PC-9 (cell line): Measurements from ENCODE around the gene ANKRD11. TPM values are rescaled to one million over a fixed set of nuclear protein-coding genes. Genes with fewer than 3 reads are reported as not detected.

Experiments used
- BruUV-seq: library from RNA; stranded (reverse); fragments of 400-500 nt; replicated peaks from 2 replicates; lab custom pipeline; 2021; lab: Mats Ljungman, UMichigan
- CTCF ChIA-PET: fragments of 300-600 bp; sonication (Branson Sonifier 250); formaldehyde crosslinking; loops from one replicate; lab custom pipeline; 2022; ENCODE audit warnings: antibody characterized with exemption; lab: Charles Lee
- POLR2A ChIA-PET: fragments of 300-600 bp; sonication (Branson Sonifier 250); formaldehyde crosslinking; loops from one replicate; lab custom pipeline; 2022; ENCODE audit warnings: antibody characterized with exemption; ENCODE audit not compliant: unreplicated experiment; lab: Charles Lee
- DNase-seq, 2 experiments: peaks; one replicate each; pipeline versions ENCODE4 v3.0.0 to v3.0.0-alpha.2; 2015 to 2022; ENCODE audit warnings: mixed read lengths in 1 of 2
- H2AFZ ChIP-seq: fragments of 200-600 bp; sonication (generic); 2 replicates; pipeline ENCODE4 v1.8.1; 2017; ENCODE audit warnings: antibody characterized with exemption
- H3F3A ChIP-seq: fragments of 200-600 bp; sonication (generic); 2 replicates; pipeline ENCODE4 v1.8.1; 2017; ENCODE audit warnings: antibody characterized with exemption, mild to moderate bottlenecking, low read depth; ENCODE audit not compliant: insufficient read depth
- H3K27ac ChIP-seq: fragments of 200-600 bp; sonication (generic); 2 replicates; pipeline ENCODE4 v1.6.1; 2016; ENCODE audit warnings: mixed run types
- H3K27me3 ChIP-seq: fragments of 200-600 bp; sonication (generic); 2 replicates; pipeline ENCODE4 v1.6.1; 2016; ENCODE audit warnings: low read depth, mixed run types; ENCODE audit not compliant: insufficient read depth
- H3K36me3 ChIP-seq: fragments of 200-600 bp; sonication (generic); 2 replicates; pipeline ENCODE4 v1.6.1; 2016; ENCODE audit warnings: low read depth, mixed run types
- H3K4me1 ChIP-seq: fragments of 200-600 bp; sonication (generic); replicated peaks from 2 replicates; pipeline ENCODE4 v1.6.1; 2016; ENCODE audit warnings: mixed run types; ENCODE audit not compliant: insufficient read depth
- H3K4me2 ChIP-seq: fragments of 200-600 bp; sonication (generic); 2 replicates; pipeline ENCODE4 v1.6.1; 2017; ENCODE audit warnings: mixed run types
- H3K4me3 ChIP-seq: fragments of 200-600 bp; sonication (generic); 2 replicates; pipeline ENCODE4 v1.6.1; 2016; ENCODE audit warnings: mixed run types
- H3K79me2 ChIP-seq: fragments of 200-600 bp; sonication (generic); 2 replicates; pipeline ENCODE4 v1.6.1; 2017; ENCODE audit warnings: low read depth, mixed run types
- H3K9me2 ChIP-seq: fragments of 200-600 bp; sonication (generic); 2 replicates; pipeline ENCODE4 v1.8.1; 2017; ENCODE audit warnings: mild to moderate bottlenecking; ENCODE audit not compliant: insufficient read depth
- H3K9me3 ChIP-seq: fragments of 200-600 bp; sonication (generic); 2 replicates; pipeline ENCODE4 v1.8.1; 2016; ENCODE audit warnings: low read depth; ENCODE audit not compliant: insufficient read depth
- H4K20me1 ChIP-seq: fragments of 200-600 bp; sonication (generic); 2 replicates; pipeline ENCODE4 v1.8.1; 2017; ENCODE audit not compliant: insufficient read depth
- EZH2 ChIP-seq: fragments of 200-600 bp; sonication (generic); IDR thresholded peaks from 2 replicates; pipeline ENCODE4 v1.8.0; 2017; ENCODE audit warnings: antibody characterized with exemption, low read depth
- intact Hi-C: fragments of 100-400 bp; cut with micrococcal nuclease; formaldehyde crosslinking; loops from one replicate; pipeline ENCODE4 v1.10.0; 2022; ENCODE audit not compliant: unreplicated experiment
- total RNA-seq: library from RNA; stranded (reverse); gene quantifications from 2 replicates; pipeline ENCODE4 v1.2.3, GENCODE V29; 2021
- TF ChIP-seq, protein P1 (sequence below): fragments of 200-600 bp; sonication (generic); conservative IDR thresholded peaks from 2 replicates; pipeline ENCODE4 v1.6.1; 2017; ENCODE audit warnings: mixed run types, antibody characterized with exemption, mild to moderate bottlenecking, moderate library complexity

ANKRD11 gene
- total RNA-seq, 1 experiment from 2014 or later, result 220 TPM

DNA sequence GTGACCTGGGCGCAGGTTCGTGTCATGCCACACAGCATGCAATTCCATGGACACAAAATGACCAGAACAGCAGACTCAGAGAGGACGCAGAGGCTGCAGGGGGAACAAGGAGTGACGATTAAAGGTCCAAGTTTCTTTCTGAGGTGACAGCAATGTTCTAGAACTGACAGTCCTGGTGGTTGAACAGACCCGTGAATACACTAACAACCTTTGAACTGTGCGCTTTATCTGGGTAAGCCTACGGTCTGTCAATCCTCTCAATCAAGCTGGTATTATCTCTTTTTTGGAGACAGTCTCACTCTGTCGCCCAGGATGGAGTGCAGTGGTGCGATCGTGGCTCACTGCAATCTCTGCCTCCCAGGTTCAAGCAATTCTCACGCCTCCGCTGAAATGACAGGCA lies 138.7 kb downstream of the ANKRD11 start:
- no peak for TF ChIP-seq EZH2
- TF ChIP-seq, protein P1, sequence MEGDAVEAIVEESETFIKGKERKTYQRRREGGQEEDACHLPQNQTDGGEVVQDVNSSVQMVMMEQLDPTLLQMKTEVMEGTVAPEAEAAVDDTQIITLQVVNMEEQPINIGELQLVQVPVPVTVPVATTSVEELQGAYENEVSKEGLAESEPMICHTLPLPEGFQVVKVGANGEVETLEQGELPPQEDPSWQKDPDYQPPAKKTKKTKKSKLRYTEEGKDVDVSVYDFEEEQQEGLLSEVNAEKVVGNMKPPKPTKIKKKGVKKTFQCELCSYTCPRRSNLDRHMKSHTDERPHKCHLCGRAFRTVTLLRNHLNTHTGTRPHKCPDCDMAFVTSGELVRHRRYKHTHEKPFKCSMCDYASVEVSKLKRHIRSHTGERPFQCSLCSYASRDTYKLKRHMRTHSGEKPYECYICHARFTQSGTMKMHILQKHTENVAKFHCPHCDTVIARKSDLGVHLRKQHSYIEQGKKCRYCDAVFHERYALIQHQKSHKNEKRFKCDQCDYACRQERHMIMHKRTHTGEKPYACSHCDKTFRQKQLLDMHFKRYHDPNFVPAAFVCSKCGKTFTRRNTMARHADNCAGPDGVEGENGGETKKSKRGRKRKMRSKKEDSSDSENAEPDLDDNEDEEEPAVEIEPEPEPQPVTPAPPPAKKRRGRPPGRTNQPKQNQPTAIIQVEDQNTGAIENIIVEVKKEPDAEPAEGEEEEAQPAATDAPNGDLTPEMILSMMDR, result no peak
- Histone ChIP-seq H3K9me3 (no peaks in the 10 kb centered on the region), H2AFZ (no peak overlapping the region), H3F3A (peaks cover 24% of the 10 kb centered on the region), H3K9me2 (no peaks in the 10 kb centered on the region), H3K4me3 (no peak overlapping the region), H3K4me1 (no peaks in the 10 kb centered on the region), H3K27me3 (no peaks in the 10 kb centered on the region), H3K27ac (no peak overlapping the region), H4K20me1 (peaks cover 99% of the 10 kb centered on the region), H3K36me3 (peaks cover 10% of the 10 kb centered on the region; the same call in 1 of the 2 replicates), H3K4me2 (no peak overlapping the region), H3K79me2 (peaks cover 100% of the 10 kb centered on the region)
- intact Hi-C loops, result no loop called here
- no TSS peak for BruUV-seq
- ChIA-PET CTCF (no interaction called here), POLR2A (interaction anchor here (0.6 kb wide), 1 partner anchor 11 kb away, joined by 3 read pairs; no protein-coding TSS in a partner anchor)
- no peak for DNase-seq

DNA sequence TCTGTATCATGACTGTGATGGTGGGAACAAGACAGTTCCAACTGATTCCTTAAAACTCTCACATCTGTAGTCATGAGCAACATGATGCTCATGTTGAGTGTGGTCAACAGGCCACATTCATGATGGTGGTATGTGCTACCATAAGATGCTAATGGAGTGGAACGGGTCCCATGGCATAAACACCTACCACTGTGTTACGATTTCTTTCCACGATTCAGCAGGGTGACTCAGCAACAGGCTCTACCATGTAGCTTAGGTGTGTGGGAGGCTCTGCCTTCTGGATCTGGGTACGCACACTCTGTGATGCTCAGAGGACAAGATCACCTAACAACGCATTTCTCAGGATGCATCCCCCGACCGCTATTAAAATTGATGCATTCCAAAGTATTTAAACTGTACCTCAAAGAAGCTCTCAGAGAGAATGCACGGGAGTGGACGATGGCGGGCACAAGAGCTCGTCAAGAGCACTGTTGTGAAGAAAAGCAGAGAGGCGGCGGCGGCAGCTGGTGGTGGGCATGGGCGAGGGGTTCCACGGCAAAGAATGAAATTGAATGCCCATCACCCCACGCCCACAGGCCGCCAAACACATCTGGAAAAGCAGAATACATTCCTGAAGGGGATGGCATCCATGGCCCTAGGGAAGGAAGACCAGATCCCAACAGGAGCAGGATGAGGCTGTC lies 139.5 kb downstream of the ANKRD11 start:
- no peaks in the 10 kb centered on the region for H3K9me2 ChIP-seq
- H4K20me1 ChIP-seq, result peaks cover 99% of the 10 kb centered on the region
- intact Hi-C loops, result no loop called here
- no peaks in the 10 kb centered on the region for H3K27me3 ChIP-seq
- ChIA-PET CTCF (no interaction called here), POLR2A (no interaction called here)
- TF ChIP-seq, protein P1, result no peak
- TF ChIP-seq EZH2, result no peak
- no peak overlapping the region for H3K4me3 ChIP-seq
- peaks cover 10% of the 10 kb centered on the region; the same call in 1 of the 2 replicates for H3K36me3 ChIP-seq
- no peak overlapping the region for H3K27ac ChIP-seq
- BruUV-seq, result no TSS peak
- DNase-seq, result no peak
- no peak overlapping the region for H3K4me2 ChIP-seq
- H3F3A ChIP-seq, result peaks cover 30% of the 10 kb centered on the region
- no peaks in the 10 kb centered on the region for H3K4me1 ChIP-seq
- H3K79me2 ChIP-seq, result peaks cover 100% of the 10 kb centered on the region
- H3K9me3 ChIP-seq, result no peaks in the 10 kb centered on the region
- no peak overlapping the region for H2AFZ ChIP-seq

DNA sequence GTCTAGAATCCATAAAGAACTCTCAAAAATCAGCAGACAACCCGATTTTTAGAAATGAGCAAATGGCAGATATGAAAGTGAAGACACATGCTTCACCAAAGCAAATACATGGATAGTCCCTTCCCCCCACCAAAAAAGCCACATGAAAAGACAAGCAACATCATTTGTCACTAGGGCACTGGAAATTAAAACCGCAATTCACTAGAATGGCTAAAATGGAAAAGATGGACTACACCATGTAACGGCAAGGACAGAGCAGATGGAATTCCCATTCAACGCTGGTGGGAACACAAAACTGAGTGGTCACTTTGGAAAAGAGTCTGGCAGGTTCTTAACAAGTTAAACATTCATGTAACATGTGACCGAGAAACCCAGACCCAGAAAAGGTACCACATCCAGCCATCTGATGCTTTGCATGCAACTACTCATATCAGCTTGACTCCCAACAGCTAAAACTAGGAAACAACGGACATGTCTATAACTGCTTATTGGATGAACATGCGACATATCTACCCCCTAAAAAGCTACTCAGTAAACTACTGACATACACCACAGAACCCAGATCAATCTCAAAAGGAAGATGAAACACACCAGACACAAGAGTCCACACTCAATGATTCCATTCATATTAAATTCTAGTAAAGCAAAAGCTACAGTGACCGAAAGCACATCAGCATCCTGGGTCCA lies 140.3 kb downstream of the ANKRD11 start:
- H2AFZ ChIP-seq, result no peak overlapping the region
- TF ChIP-seq EZH2, result no peak
- TF ChIP-seq, protein P1, result no peak
- no peak overlapping the region for H3K4me3 ChIP-seq
- no peak for DNase-seq
- H3F3A ChIP-seq, result peaks cover 36% of the 10 kb centered on the region
- peaks cover 100% of the 10 kb centered on the region for H3K79me2 ChIP-seq
- H3K9me3 ChIP-seq, result no peaks in the 10 kb centered on the region
- ChIA-PET POLR2A (no interaction called here), CTCF (interaction anchor here (0.6 kb wide), 1 partner anchor 31 kb away, joined by 16 read pairs; no protein-coding TSS in a partner anchor)
- no peak overlapping the region for H3K4me2 ChIP-seq
- peaks cover 99% of the 10 kb centered on the region for H4K20me1 ChIP-seq
- no peaks in the 10 kb centered on the region for H3K9me2 ChIP-seq
- no TSS peak for BruUV-seq
- H3K4me1 ChIP-seq, result no peaks in the 10 kb centered on the region
- H3K27ac ChIP-seq, result no peak overlapping the region
- intact Hi-C loops, result no loop called here
- 0 out of 2 replicates have a peak, but pooled peaks cover 5% of the 10 kb centered on the region for H3K36me3 ChIP-seq
- H3K27me3 ChIP-seq, result no peaks in the 10 kb centered on the region
